ENCODE results near the gene HACD2. TPM values are rescaled to one million over a fixed set of nuclear protein-coding genes. Genes with fewer than 3 reads are reported as not detected.

Gene HACD2
- total and polyA plus RNA-seq, 10 of the 15 experiments (the other 5 are each of a cell fraction or from before 2014, with no cell fraction given), result 9.1 to 30.0 (median 18.8) TPM

- TF ChIP-seq USF1 (IDR thresholded peaks at IDR 0.05; ENCODE audit: borderline replicate concordance, extremely low read length, insufficient read depth, low read depth, low read length) (no peak), MTA3 (IDR thresholded peaks at IDR 0.05; ENCODE audit: borderline replicate concordance, low read length) (no peak), MLLT1 (IDR thresholded peaks at IDR 0.05) (no peak), ZNF592 (IDR thresholded peaks at IDR 0.05) (no peak), BCL11A (IDR thresholded peaks at IDR 0.05; ENCODE audit: low read depth, low read length) (no peak), ASH2L (IDR thresholded peaks at IDR 0.05; ENCODE audit: borderline replicate concordance, low read depth) (no peak), IRF5 (IDR thresholded peaks at IDR 0.05; ENCODE audit: borderline replicate concordance) (no peak), TCF3 (IDR thresholded peaks at IDR 0.05; ENCODE audit: borderline replicate concordance, insufficient read depth, low read depth, low read length) (no peak), MEF2A (IDR thresholded peaks at IDR 0.05; ENCODE audit: insufficient read depth, low read depth, low read length) (no peak), ZSCAN29 (IDR thresholded peaks at IDR 0.05) (no peak), BACH1 (IDR thresholded peaks at IDR 0.05; ENCODE audit: borderline replicate concordance) (no peak), NR2F1 (conservative IDR thresholded peaks at IDR 0.05) (no peak), SPI1 (IDR thresholded peaks at IDR 0.05; ENCODE audit: borderline replicate concordance, insufficient read depth, low read depth, low read length) (no peak)
Measured at GRCh38 chr3:123621186-123621849, 36.5 kb upstream of the HACD2 start (continued).
